Hepatocyte (in vitro differentiated cells): ENCODE data around the gene CACHD1. TPM values are rescaled to one million over a fixed set of nuclear protein-coding genes. Genes with fewer than 3 reads are reported as not detected.

ENCODE experiments used
- DNase-seq: peaks from one replicate; pipeline ENCODE4 v3.0.0-alpha.2; 2016; ENCODE audit warnings: low spot score
- H2AFZ ChIP-seq: fragments of 200-600 bp; sonication (generic); 2 replicates; pipeline ENCODE4 v1.6.0; 2016; ENCODE audit warnings: antibody characterized with exemption, mild to moderate bottlenecking
- H3K27ac ChIP-seq: fragments of 200-600 bp; sonication (generic); 2 replicates; pipeline ENCODE4 v1.5.1; 2016; ENCODE audit warnings: mild to moderate bottlenecking
- H3K27me3 ChIP-seq: fragments of 200-600 bp; sonication (generic); 2 replicates; pipeline ENCODE4 v1.6.1; 2016
- H3K36me3 ChIP-seq: fragments of 200-600 bp; sonication (generic); replicated peaks from 2 replicates; pipeline ENCODE4 v1.5.1; 2016; ENCODE audit warnings: low read depth; ENCODE audit not compliant: insufficient read depth
- H3K4me1 ChIP-seq: fragments of 200-600 bp; sonication (generic); 2 replicates; pipeline ENCODE4 v1.5.1; 2016; ENCODE audit warnings: mild to moderate bottlenecking, moderate library complexity; ENCODE audit not compliant: insufficient read depth
- H3K4me2 ChIP-seq: fragments of 200-600 bp; sonication (generic); 2 replicates; pipeline ENCODE4 v1.6.0; 2016
- H3K4me3 ChIP-seq: fragments of 200-600 bp; sonication (generic); 2 replicates; pipeline ENCODE4 v1.5.1; 2016; ENCODE audit warnings: mild to moderate bottlenecking
- H3K79me2 ChIP-seq: fragments of 200-600 bp; sonication (generic); 2 replicates; pipeline ENCODE4 v1.6.0; 2017; ENCODE audit warnings: mild to moderate bottlenecking
- H3K9me2 ChIP-seq: fragments of 200-600 bp; sonication (generic); replicated peaks from 2 replicates; pipeline ENCODE4 v1.6.0; 2017; ENCODE audit warnings: mild to moderate bottlenecking; ENCODE audit not compliant: insufficient read depth
- H3K9me3 ChIP-seq: fragments of 200-600 bp; sonication (generic); 2 replicates; pipeline ENCODE4 v1.5.1; 2016; ENCODE audit warnings: low read depth, mild to moderate bottlenecking
- H4K20me1 ChIP-seq: fragments of 200-600 bp; sonication (generic); 2 replicates; pipeline ENCODE4 v1.6.0; 2016; ENCODE audit warnings: mild to moderate bottlenecking; ENCODE audit not compliant: insufficient read depth, poor library complexity, severe bottlenecking
- CTCF ChIP-seq: fragments of 200-600 bp; sonication (generic); IDR thresholded peaks from 2 replicates; pipeline ENCODE4 v1.5.1; 2016; ENCODE audit warnings: antibody characterized with exemption, mild to moderate bottlenecking; ENCODE audit not compliant: poor library complexity
- EZH2 ChIP-seq: fragments of 200-600 bp; sonication (generic); IDR thresholded peaks from 2 replicates; pipeline ENCODE4 v1.6.1; 2016; ENCODE audit warnings: antibody characterized with exemption, mild to moderate bottlenecking, borderline replicate concordance
- EZH2phosphoT487 ChIP-seq: fragments of 200-600 bp; sonication (generic); IDR thresholded peaks from one replicate; pipeline ENCODE4 v1.6.1; 2018; ENCODE audit warnings: antibody characterized with exemption, mild to moderate bottlenecking, low read depth, moderate library complexity; ENCODE audit not compliant: unreplicated experiment, severe bottlenecking
- WGBS: methylation state at CpG from one replicate; pipeline ENCODE4 v1.1.6; 2016; ENCODE audit warnings: low lambda C conversion rate; ENCODE audit errors: missing lambda C conversion rate; 5-methylcytosine and 5-hydroxymethylcytosine counted together
- polyA plus RNA-seq: library from polyadenylated mRNA; unstranded; fragments of >200 nt; fragmentation: Nextera tagmentation; extraction: Ambion mirVana; gene quantifications from 2 replicates; pipeline ENCODE4 v1.2.1, GENCODE V29; 2016
- total RNA-seq: library from RNA; depleted of rRNA; stranded (reverse); fragments of >200 nt; gene quantifications from 2 replicates; pipeline ENCODE4 v1.2.3, GENCODE V29; 2014

The CACHD1 gene
- total and polyA plus RNA-seq, 2 experiments from 2014 or later: 23.8 to 39.7 TPM

GRCh38 chr1:64703600-64703999, 233.7 kb downstream of the CACHD1 start:
- Histone ChIP-seq H3K36me3 (no peaks in the 10 kb centered on the region), H3K4me1 (no peaks in the 10 kb centered on the region), H3K9me3 (no peaks in the 10 kb centered on the region), H2AFZ (no peak overlapping the region), H3K27me3 (no peaks in the 10 kb centered on the region), H3K4me2 (no peak overlapping the region), H3K4me3 (no peak overlapping the region), H3K79me2 (no peaks in the 10 kb centered on the region), H3K9me2 (no peaks in the 10 kb centered on the region), H4K20me1 (no peaks in the 10 kb centered on the region), H3K27ac (no peak overlapping the region)
- TF ChIP-seq EZH2 (no peak), EZH2phosphoT487 (no peak), CTCF (no peak)
- no peak for DNase-seq
- WGBS: 83% methylated on average over 2 of the region's 2 CpGs

- Histone ChIP-seq H2AFZ (no peak overlapping the region), H3K4me1 (no peaks in the 10 kb centered on the region), H3K27me3 (no peaks in the 10 kb centered on the region), H4K20me1 (no peaks in the 10 kb centered on the region), H3K4me2 (no peak overlapping the region), H3K4me3 (no peak overlapping the region), H3K9me3 (no peaks in the 10 kb centered on the region), H3K79me2 (no peaks in the 10 kb centered on the region), H3K27ac (no peak overlapping the region), H3K9me2 (no peaks in the 10 kb centered on the region), H3K36me3 (no peaks in the 10 kb centered on the region)
- DNase-seq: no peak
- 72% methylated on average over 1 of the region's 1 CpG for WGBS
- no peak for TF ChIP-seq CTCF
These were observed 235.7 kb downstream of the CACHD1 start for GRCh38 chr1:64705591-64705990.

- TF ChIP-seq EZH2phosphoT487 (no peak), CTCF (no peak), EZH2 (no peak)
- no peaks in the 10 kb centered on the region for H3K4me1 ChIP-seq
- H3K79me2 ChIP-seq: no peaks in the 10 kb centered on the region
- no peak overlapping the region for H2AFZ ChIP-seq
- no peaks in the 10 kb centered on the region for H3K9me3 ChIP-seq
- H3K36me3 ChIP-seq: no peaks in the 10 kb centered on the region
- H3K27ac ChIP-seq: no peak overlapping the region
- no peaks in the 10 kb centered on the region for H4K20me1 ChIP-seq
- H3K9me2 ChIP-seq: no peaks in the 10 kb centered on the region
- WGBS: 53% methylated on average over 1 of the region's 1 CpG
- no peak overlapping the region for H3K4me2 ChIP-seq
- H3K4me3 ChIP-seq: no peak overlapping the region
- no peak for DNase-seq
- H3K27me3 ChIP-seq: no peaks in the 10 kb centered on the region
These were observed 241.3 kb downstream of the CACHD1 start for GRCh38 chr1:64711266-64711665.

GRCh38 chr1:64712049-64712448, 242.1 kb downstream of the CACHD1 start:
- WGBS: 94% methylated on average over 2 of the region's 2 CpGs
- no peak overlapping the region for H3K4me2 ChIP-seq
- TF ChIP-seq EZH2phosphoT487 (no peak), CTCF (no peak), EZH2 (no peak)

More at GRCh38 chr1:64712049-64712448, 242.1 kb downstream of the CACHD1 start:
- Histone ChIP-seq H3K36me3 (no peaks in the 10 kb centered on the region), H3K9me2 (no peaks in the 10 kb centered on the region), H3K4me3 (no peak overlapping the region), H3K79me2 (no peaks in the 10 kb centered on the region), H3K9me3 (no peaks in the 10 kb centered on the region), H3K27me3 (no peaks in the 10 kb centered on the region), H3K4me1 (no peaks in the 10 kb centered on the region), H2AFZ (no peak overlapping the region), H4K20me1 (no peaks in the 10 kb centered on the region), H3K27ac (no peak overlapping the region)
- no peak for DNase-seq
